HepG2 (cell line): ENCODE results near the gene RBCK1. TPM values are rescaled to one million over a fixed set of nuclear protein-coding genes. Genes with fewer than 3 reads are reported as not detected.

ENCODE experiments used
- BORCS8-MEF2B ChIP-seq: sonication (generic); formaldehyde crosslinking; IDR thresholded peaks from 2 replicates; pipeline ENCODE4 v1.8.0; 2022; ENCODE audit warnings: mild to moderate bottlenecking, missing genetic modification reagents
- GATAD1 ChIP-seq: IDR thresholded peaks from 2 replicates; pipeline ENCODE4 v1.6.1; 2016; ENCODE audit warnings: missing genetic modification reagents, missing compliant biosample characterization
- HES4 ChIP-seq: sonication (generic); formaldehyde crosslinking; IDR thresholded peaks from 2 replicates; pipeline ENCODE4 v1.9.0; 2021; ENCODE audit warnings: mild to moderate bottlenecking, missing genetic modification reagents, borderline replicate concordance
- RBAK ChIP-seq: sonication (generic); formaldehyde crosslinking; IDR thresholded peaks from 2 replicates; pipeline ENCODE4 v1.5.1; 2020; ENCODE audit warnings: mild to moderate bottlenecking, missing genetic modification reagents
- REPIN1 ChIP-seq: sonication (generic); formaldehyde crosslinking; IDR thresholded peaks from 2 replicates; pipeline ENCODE4 v1.8.0; 2022; ENCODE audit warnings: missing genetic modification reagents, low read depth, mild to moderate bottlenecking, borderline replicate concordance
- RORA ChIP-seq: sonication (generic); formaldehyde crosslinking; IDR thresholded peaks from 2 replicates; pipeline ENCODE4 v1.5.0; 2020; ENCODE audit warnings: mild to moderate bottlenecking, missing genetic modification reagents, moderate library complexity
- RXRA ChIP-seq: sonication (generic); formaldehyde crosslinking; IDR thresholded peaks from 2 replicates; pipeline ENCODE4 v1.5.1; 2020; ENCODE audit warnings: missing genetic modification reagents
- ZNF614 ChIP-seq: IDR thresholded peaks from 2 replicates; pipeline ENCODE4 v1.6.1; 2018; ENCODE audit warnings: missing biosample characterization, missing genetic modification reagents, inconsistent platforms, borderline replicate concordance
- ZNF672 ChIP-seq: sonication (generic); formaldehyde crosslinking; IDR thresholded peaks from 2 replicates; pipeline ENCODE4 v1.8.1; 2022; ENCODE audit warnings: missing genetic modification reagents
- ZNF782 ChIP-seq: sonication (generic); formaldehyde crosslinking; IDR thresholded peaks from 2 replicates; pipeline ENCODE4 v1.4.0; 2020; ENCODE audit warnings: missing genetic modification reagents, mild to moderate bottlenecking, borderline replicate concordance
- polyA plus RNA-seq, 8 experiments: library from polyadenylated mRNA; depleted of rRNA in 3 of 8; stranded (reverse) in 7 of 8; unstranded in 1 of 8; fragments of >200 nt; fragmentation: Illumina TruSeq in 4 of 8; extraction: Trizol in 4 of 8; gene quantifications; 2 replicates each; pipeline versions ENCODE4 v1.2.1 to v1.2.3, GENCODE V29; 2011 to 2016; ENCODE audit warnings: low read depth in 4 of 8, missing spikeins in 1 of 8, mixed read lengths in 1 of 8; ENCODE audit not compliant: insufficient read depth in 1 of 8
- total RNA-seq, 5 experiments: library from RNA; depleted of rRNA; stranded (reverse); fragments of >200 nt; fragmentation: Illumina TruSeq; extraction: Trizol; gene quantifications; 2 replicates each; pipeline ENCODE4 v1.2.3, GENCODE V29; 2016; ENCODE audit warnings: low read depth in 1 of 5
- TF ChIP-seq, protein P1 (sequence below): sonication (generic); formaldehyde crosslinking; IDR thresholded peaks from 2 replicates; pipeline ENCODE4 v1.5.1; 2020; ENCODE audit warnings: mild to moderate bottlenecking, missing genetic modification reagents, moderate library complexity
- TF ChIP-seq, protein P2 (sequence below): sonication (generic); formaldehyde crosslinking; IDR thresholded peaks from 2 replicates; pipeline ENCODE4 v1.5.1; 2020; ENCODE audit warnings: missing genetic modification reagents, mild to moderate bottlenecking, borderline replicate concordance
- TF ChIP-seq, protein P3 (sequence below), 2 experiments: sonication (generic) in 1 of 2; formaldehyde crosslinking in 1 of 2; IDR thresholded peaks; 2 replicates each; pipeline versions ENCODE4 v1.4.0 to v1.6.1; 2016 to 2020; ENCODE audit warnings: borderline replicate concordance in 1 of 2, low read depth in 1 of 2, mild to moderate bottlenecking in 1 of 2, missing genetic modification reagents in 1 of 2
- TF ChIP-seq, protein P4 (sequence below): sonication (generic); formaldehyde crosslinking; IDR thresholded peaks from 2 replicates; pipeline ENCODE4 v1.4.0; 2020; ENCODE audit warnings: missing genetic modification reagents

RBCK1 gene
- total and polyA plus RNA-seq, 2 of the 13 experiments (the other 11 are each of a cell fraction or from before 2014, with no cell fraction given) = 149 to 215 TPM

DNA sequence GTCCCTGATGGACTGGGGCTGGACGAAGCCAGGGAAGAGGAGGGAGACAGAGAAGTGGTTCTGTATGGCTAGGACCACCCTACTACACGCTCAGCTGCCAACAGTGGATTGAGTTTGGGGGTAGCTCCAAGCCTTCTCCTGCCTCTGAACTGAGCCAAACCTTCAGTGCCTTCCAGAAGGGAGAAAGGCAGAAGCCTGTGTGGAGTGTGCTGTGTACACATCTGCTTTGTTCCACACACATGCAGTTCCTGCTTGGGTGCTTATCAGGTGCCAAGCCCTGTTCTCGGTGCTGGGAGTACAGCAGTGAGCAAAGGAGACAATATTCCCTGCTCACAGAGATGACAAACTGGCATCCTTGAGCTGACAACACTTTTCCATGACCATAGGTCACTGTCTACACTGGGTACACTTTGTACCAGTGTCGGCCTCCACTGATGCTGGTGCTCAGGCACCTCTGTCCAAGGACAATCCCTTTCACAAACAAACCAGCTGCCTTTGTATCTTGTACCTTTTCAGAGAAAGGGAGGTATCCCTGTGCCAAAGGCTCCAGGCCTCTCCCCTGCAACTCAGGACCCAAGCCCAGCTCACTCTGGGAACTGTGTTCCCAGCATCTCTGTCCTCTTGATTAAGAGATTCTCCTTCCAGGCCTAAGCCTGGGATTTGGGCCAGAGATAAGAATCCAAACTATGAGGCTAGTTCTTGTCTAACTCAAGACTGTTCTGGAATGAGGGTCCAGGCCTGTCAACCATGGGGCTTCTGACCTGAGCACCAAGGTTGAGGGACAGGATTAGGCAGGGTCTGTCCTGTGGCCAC is 11.3 kb upstream of the RBCK1 start (continued):
- TF ChIP-seq, protein P1, sequence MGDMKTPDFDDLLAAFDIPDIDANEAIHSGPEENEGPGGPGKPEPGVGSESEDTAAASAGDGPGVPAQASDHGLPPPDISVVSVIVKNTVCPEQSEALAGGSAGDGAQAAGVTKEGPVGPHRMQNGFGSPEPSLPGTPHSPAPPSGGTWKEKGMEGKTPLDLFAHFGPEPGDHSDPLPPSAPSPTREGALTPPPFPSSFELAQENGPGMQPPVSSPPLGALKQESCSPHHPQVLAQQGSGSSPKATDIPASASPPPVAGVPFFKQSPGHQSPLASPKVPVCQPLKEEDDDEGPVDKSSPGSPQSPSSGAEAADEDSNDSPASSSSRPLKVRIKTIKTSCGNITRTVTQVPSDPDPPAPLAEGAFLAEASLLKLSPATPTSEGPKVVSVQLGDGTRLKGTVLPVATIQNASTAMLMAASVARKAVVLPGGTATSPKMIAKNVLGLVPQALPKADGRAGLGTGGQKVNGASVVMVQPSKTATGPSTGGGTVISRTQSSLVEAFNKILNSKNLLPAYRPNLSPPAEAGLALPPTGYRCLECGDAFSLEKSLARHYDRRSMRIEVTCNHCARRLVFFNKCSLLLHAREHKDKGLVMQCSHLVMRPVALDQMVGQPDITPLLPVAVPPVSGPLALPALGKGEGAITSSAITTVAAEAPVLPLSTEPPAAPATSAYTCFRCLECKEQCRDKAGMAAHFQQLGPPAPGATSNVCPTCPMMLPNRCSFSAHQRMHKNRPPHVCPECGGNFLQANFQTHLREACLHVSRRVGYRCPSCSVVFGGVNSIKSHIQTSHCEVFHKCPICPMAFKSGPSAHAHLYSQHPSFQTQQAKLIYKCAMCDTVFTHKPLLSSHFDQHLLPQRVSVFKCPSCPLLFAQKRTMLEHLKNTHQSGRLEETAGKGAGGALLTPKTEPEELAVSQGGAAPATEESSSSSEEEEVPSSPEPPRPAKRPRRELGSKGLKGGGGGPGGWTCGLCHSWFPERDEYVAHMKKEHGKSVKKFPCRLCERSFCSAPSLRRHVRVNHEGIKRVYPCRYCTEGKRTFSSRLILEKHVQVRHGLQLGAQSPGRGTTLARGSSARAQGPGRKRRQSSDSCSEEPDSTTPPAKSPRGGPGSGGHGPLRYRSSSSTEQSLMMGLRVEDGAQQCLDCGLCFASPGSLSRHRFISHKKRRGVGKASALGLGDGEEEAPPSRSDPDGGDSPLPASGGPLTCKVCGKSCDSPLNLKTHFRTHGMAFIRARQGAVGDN (CRISPR knock-in tag) = peak; percentile 99
- no peak for TF ChIP-seq RORA
- TF ChIP-seq, protein P2, sequence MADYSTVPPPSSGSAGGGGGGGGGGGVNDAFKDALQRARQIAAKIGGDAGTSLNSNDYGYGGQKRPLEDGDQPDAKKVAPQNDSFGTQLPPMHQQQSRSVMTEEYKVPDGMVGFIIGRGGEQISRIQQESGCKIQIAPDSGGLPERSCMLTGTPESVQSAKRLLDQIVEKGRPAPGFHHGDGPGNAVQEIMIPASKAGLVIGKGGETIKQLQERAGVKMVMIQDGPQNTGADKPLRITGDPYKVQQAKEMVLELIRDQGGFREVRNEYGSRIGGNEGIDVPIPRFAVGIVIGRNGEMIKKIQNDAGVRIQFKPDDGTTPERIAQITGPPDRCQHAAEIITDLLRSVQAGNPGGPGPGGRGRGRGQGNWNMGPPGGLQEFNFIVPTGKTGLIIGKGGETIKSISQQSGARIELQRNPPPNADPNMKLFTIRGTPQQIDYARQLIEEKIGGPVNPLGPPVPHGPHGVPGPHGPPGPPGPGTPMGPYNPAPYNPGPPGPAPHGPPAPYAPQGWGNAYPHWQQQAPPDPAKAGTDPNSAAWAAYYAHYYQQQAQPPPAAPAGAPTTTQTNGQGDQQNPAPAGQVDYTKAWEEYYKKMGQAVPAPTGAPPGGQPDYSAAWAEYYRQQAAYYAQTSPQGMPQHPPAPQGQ (CRISPR knock-in tag) = 0 out of 2 replicates have a peak, but pooled peaks have one; percentile 75
- TF ChIP-seq HES4 (CRISPR knock-in tag) = no peak
- peak; percentile 97; the same call in 1 of the 2 replicates for TF ChIP-seq REPIN1 (CRISPR knock-in tag)
- peak; percentile 99 for TF ChIP-seq RXRA (CRISPR knock-in tag)
- TF ChIP-seq BORCS8-MEF2B (CRISPR knock-in tag) = peak; percentile 93
- TF ChIP-seq, protein P3, sequence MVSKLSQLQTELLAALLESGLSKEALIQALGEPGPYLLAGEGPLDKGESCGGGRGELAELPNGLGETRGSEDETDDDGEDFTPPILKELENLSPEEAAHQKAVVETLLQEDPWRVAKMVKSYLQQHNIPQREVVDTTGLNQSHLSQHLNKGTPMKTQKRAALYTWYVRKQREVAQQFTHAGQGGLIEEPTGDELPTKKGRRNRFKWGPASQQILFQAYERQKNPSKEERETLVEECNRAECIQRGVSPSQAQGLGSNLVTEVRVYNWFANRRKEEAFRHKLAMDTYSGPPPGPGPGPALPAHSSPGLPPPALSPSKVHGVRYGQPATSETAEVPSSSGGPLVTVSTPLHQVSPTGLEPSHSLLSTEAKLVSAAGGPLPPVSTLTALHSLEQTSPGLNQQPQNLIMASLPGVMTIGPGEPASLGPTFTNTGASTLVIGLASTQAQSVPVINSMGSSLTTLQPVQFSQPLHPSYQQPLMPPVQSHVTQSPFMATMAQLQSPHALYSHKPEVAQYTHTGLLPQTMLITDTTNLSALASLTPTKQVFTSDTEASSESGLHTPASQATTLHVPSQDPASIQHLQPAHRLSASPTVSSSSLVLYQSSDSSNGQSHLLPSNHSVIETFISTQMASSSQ (IDR thresholded peaks at IDR 0.05; ENCODE audit: low read depth) = peak; percentile 80
- TF ChIP-seq, protein P3 (CRISPR knock-in tag; IDR thresholded peaks at IDR 0.05; ENCODE audit: borderline replicate concordance) = peak; percentile 93
- 0 out of 2 replicates have a peak, but pooled peaks have one; percentile 16 for TF ChIP-seq ZNF672 (CRISPR knock-in tag)
- TF ChIP-seq GATAD1 (CRISPR knock-in tag) = peak; percentile 81
- TF ChIP-seq, protein P4, sequence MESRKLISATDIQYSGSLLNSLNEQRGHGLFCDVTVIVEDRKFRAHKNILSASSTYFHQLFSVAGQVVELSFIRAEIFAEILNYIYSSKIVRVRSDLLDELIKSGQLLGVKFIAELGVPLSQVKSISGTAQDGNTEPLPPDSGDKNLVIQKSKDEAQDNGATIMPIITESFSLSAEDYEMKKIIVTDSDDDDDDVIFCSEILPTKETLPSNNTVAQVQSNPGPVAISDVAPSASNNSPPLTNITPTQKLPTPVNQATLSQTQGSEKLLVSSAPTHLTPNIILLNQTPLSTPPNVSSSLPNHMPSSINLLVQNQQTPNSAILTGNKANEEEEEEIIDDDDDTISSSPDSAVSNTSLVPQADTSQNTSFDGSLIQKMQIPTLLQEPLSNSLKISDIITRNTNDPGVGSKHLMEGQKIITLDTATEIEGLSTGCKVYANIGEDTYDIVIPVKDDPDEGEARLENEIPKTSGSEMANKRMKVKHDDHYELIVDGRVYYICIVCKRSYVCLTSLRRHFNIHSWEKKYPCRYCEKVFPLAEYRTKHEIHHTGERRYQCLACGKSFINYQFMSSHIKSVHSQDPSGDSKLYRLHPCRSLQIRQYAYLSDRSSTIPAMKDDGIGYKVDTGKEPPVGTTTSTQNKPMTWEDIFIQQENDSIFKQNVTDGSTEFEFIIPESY (CRISPR knock-in tag) = peak; percentile 81; the same call in 1 of the 2 replicates
- TF ChIP-seq ZNF782 = peak; percentile 58; the same call in 1 of the 2 replicates
- peak; percentile 42; the same call in 1 of the 2 replicates for TF ChIP-seq RBAK (CRISPR knock-in tag)
- TF ChIP-seq ZNF614 (CRISPR knock-in tag) = peak; percentile 97
